SK-N-SH treated with all-trans-retinoic acid at 6 μM for 48 hours (cell line): ENCODE results near the gene XPR1.

Source experiments
- ATAC-seq: fragments of 200-7000 bp; cut with Tn5 transposase; 3 replicates; pipeline ENCODE4 v1.9.1; 2020; ENCODE audit warnings: mild to moderate bottlenecking, moderate library complexity
- ARNTL ChIP-seq: fragments of 450-650 bp; formaldehyde crosslinking; IDR thresholded peaks from 2 replicates; pipeline ENCODE4 v1.5.0; 2020; ENCODE audit warnings: low read depth, mild to moderate bottlenecking, moderate library complexity, borderline replicate concordance
- BACH2 ChIP-seq: fragments of 250-450 bp; sonication (Bioruptor Pico); IDR thresholded peaks from 2 replicates; pipeline ENCODE4 v1.9.0; 2021; ENCODE audit warnings: mild to moderate bottlenecking, borderline replicate concordance
- CSDC2 ChIP-seq: fragments of 250-450 bp; sonication (Bioruptor Pico); IDR thresholded peaks from 2 replicates; pipeline ENCODE4 v1.5.0; 2020; ENCODE audit warnings: mild to moderate bottlenecking, moderate library complexity
- ESRRG ChIP-seq: fragments of 250-450 bp; sonication (Bioruptor Pico); IDR thresholded peaks from 2 replicates; pipeline ENCODE4 v1.6.1; 2021; ENCODE audit warnings: mild to moderate bottlenecking
- GLIS3 ChIP-seq: fragments of 250-450 bp; sonication (Bioruptor Pico); IDR thresholded peaks from 2 replicates; pipeline ENCODE4 v1.5.0; 2020; ENCODE audit warnings: mild to moderate bottlenecking, moderate library complexity
- ISL1 ChIP-seq: fragments of 250-450 bp; sonication (Bioruptor Pico); IDR thresholded peaks from 2 replicates; pipeline ENCODE4 v2.1.2; 2022; ENCODE audit warnings: mild to moderate bottlenecking, moderate library complexity
- OSR1 ChIP-seq: fragments of 250-450 bp; sonication (Bioruptor Pico); IDR thresholded peaks from 2 replicates; pipeline ENCODE4 v1.8.0; 2022; ENCODE audit warnings: moderate library complexity, mild to moderate bottlenecking, inconsistent platforms
- PPARA ChIP-seq: fragments of 250-450 bp; sonication (Bioruptor Pico); IDR thresholded peaks from 2 replicates; pipeline ENCODE4 v1.5.0; 2020; ENCODE audit warnings: mild to moderate bottlenecking, borderline replicate concordance
- RARB ChIP-seq: fragments of 250-450 bp; sonication (Bioruptor Pico); IDR thresholded peaks from 2 replicates; pipeline ENCODE4 v1.8.0; 2021; ENCODE audit warnings: mild to moderate bottlenecking, moderate library complexity
- SNAI2 ChIP-seq: fragments of 250-450 bp; sonication (Bioruptor Pico); IDR thresholded peaks from 2 replicates; pipeline ENCODE4 v1.5.0; 2020; ENCODE audit warnings: mild to moderate bottlenecking, moderate library complexity
- TCF4 ChIP-seq: fragments of 250-450 bp; sonication (Bioruptor Pico); IDR thresholded peaks from 2 replicates; pipeline ENCODE4 v1.8.0; 2021; ENCODE audit warnings: mild to moderate bottlenecking, moderate library complexity, borderline replicate concordance
- TOX ChIP-seq: fragments of 250-450 bp; sonication (Bioruptor Pico); IDR thresholded peaks from 2 replicates; pipeline ENCODE4 v1.8.0; 2021; ENCODE audit warnings: mild to moderate bottlenecking, moderate library complexity, borderline replicate concordance
- ZFP3 ChIP-seq: fragments of 250-450 bp; sonication (Bioruptor Pico); IDR thresholded peaks from 2 replicates; pipeline ENCODE4 v1.5.0; 2020; ENCODE audit warnings: mild to moderate bottlenecking, moderate library complexity
- ZFP30 ChIP-seq: fragments of 450-650 bp; formaldehyde crosslinking; IDR thresholded peaks from 2 replicates; pipeline ENCODE4 v1.5.0; 2022; ENCODE audit warnings: mild to moderate bottlenecking, moderate library complexity
- ZNF565 ChIP-seq: fragments of 450-650 bp; formaldehyde crosslinking; conservative IDR thresholded peaks from 2 replicates; pipeline ENCODE4 v1.5.0; 2020; ENCODE audit warnings: low read depth, mild to moderate bottlenecking, moderate library complexity
- ZNF70 ChIP-seq: fragments of 450-650 bp; formaldehyde crosslinking; IDR thresholded peaks from 2 replicates; pipeline ENCODE4 v1.5.0; 2020; ENCODE audit warnings: mild to moderate bottlenecking, moderate library complexity
- ZNF8 ChIP-seq: fragments of 450-650 bp; formaldehyde crosslinking; IDR thresholded peaks from 2 replicates; pipeline ENCODE4 v1.5.0; 2020; ENCODE audit warnings: mild to moderate bottlenecking, moderate library complexity
- TF ChIP-seq, protein P1 (sequence below): fragments of 250-450 bp; sonication (Bioruptor Pico); IDR thresholded peaks from 2 replicates; pipeline ENCODE4 v1.5.1; 2021; ENCODE audit warnings: mild to moderate bottlenecking, moderate library complexity
- TF ChIP-seq, protein P2 (sequence below): fragments of 250-450 bp; sonication (Bioruptor Pico); IDR thresholded peaks from 2 replicates; pipeline ENCODE4 v1.5.1; 2020; ENCODE audit warnings: low read depth, mild to moderate bottlenecking, moderate library complexity
- TF ChIP-seq, protein P3 (sequence below): fragments of 250-450 bp; sonication (Bioruptor Pico); IDR thresholded peaks from 2 replicates; pipeline ENCODE4 v1.5.0; 2020; ENCODE audit warnings: mild to moderate bottlenecking, moderate library complexity
- TF ChIP-seq, protein P4 (sequence below): fragments of 250-450 bp; sonication (Bioruptor Pico); IDR thresholded peaks from 2 replicates; pipeline ENCODE4 v1.8.0; 2021; ENCODE audit warnings: low read depth, mild to moderate bottlenecking, moderate library complexity, borderline replicate concordance
- TF ChIP-seq, protein P5 (sequence below): fragments of 250-450 bp; sonication (Bioruptor Pico); IDR thresholded peaks from 2 replicates; pipeline ENCODE4 v1.8.0; 2020; ENCODE audit warnings: mild to moderate bottlenecking, moderate library complexity, borderline replicate concordance

The XPR1 gene

DNA sequence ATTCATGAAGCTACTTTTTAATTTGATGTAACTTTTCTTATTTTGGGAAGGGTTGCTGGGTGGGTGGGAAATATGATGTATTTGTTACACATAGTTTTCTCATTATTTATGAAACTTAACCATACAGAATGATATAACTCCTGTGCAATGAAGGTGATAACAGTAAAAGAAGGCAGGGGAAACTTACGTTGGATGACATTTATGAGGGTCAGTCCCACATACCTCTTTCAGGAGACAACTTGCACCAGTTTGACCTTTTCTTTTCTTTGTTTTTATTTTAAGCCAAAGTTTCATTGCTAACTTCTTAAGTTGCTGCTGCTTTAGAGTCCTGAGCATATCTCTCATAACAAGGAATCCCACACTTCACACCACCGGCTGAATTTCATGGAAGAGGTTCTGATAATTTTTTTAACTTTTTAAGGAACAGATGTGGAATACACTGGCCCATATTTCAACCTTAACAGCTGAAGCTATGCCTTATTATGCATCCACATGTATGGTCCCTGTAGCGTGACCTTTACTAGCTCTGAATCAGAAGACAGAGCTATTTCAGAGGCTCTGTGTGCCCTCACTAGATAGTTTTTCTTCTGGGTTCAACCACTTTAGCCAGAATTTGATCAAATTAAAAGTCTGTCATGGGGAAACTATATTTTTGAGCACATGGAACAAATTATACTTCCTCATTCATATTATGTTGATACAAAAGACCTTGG is 252.9 kb downstream of the XPR1 start:
- no peak for ATAC-seq
- TF ChIP-seq ZNF70 (CRISPR knock-in tag) = no peak
- TF ChIP-seq ISL1 (CRISPR knock-in tag) = no peak
- no peak for TF ChIP-seq TCF4
- no peak for TF ChIP-seq CSDC2 (CRISPR knock-in tag)
- TF ChIP-seq ZFP30 (CRISPR knock-in tag) = no peak
- TF ChIP-seq, protein P1, sequence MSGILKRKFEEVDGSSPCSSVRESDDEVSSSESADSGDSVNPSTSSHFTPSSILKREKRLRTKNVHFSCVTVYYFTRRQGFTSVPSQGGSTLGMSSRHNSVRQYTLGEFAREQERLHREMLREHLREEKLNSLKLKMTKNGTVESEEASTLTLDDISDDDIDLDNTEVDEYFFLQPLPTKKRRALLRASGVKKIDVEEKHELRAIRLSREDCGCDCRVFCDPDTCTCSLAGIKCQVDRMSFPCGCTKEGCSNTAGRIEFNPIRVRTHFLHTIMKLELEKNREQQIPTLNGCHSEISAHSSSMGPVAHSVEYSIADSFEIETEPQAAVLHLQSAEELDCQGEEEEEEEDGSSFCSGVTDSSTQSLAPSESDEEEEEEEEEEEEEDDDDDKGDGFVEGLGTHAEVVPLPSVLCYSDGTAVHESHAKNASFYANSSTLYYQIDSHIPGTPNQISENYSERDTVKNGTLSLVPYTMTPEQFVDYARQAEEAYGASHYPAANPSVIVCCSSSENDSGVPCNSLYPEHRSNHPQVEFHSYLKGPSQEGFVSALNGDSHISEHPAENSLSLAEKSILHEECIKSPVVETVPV (CRISPR knock-in tag) = no peak
- TF ChIP-seq ARNTL (CRISPR knock-in tag) = no peak
- no peak for TF ChIP-seq ZFP3 (CRISPR knock-in tag)
- no peak for TF ChIP-seq BACH2 (CRISPR knock-in tag)
- no peak for TF ChIP-seq TOX
- no peak for TF ChIP-seq RARB (CRISPR knock-in tag)

DNA sequence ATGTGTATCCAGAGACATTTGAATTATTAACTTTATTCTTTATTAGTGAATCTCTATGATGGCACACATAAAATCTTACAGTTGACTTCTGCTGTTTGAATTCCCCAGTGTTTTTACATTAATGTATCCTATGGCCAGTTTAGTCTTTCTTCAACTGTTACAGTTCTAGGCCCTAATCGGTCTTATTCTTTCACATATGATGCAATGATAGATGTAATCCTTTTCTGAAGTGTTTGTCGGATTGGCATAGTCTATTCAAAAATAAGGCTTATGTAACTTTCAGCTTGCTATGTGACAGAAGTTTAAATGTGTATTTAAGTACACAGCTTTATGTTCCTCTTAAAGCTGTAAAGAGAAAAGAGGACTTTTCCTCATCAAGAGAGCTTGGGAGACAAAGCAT is 254.5 kb downstream of the XPR1 start:
- ATAC-seq = no peak
- TF ChIP-seq ZFP3 (CRISPR knock-in tag) (no peak), TOX (no peak), PPARA (CRISPR knock-in tag) (no peak), ISL1 (CRISPR knock-in tag) (no peak), BACH2 (CRISPR knock-in tag) (no peak), SNAI2 (CRISPR knock-in tag) (no peak), GLIS3 (CRISPR knock-in tag) (no peak), ZNF565 (CRISPR knock-in tag) (no peak), ARNTL (CRISPR knock-in tag) (no peak), OSR1 (CRISPR knock-in tag) (no peak), CSDC2 (CRISPR knock-in tag) (no peak), ZNF8 (CRISPR knock-in tag) (no peak), RARB (CRISPR knock-in tag) (no peak), ESRRG (CRISPR knock-in tag) (no peak), TCF4 (no peak)
- TF ChIP-seq, protein P2, sequence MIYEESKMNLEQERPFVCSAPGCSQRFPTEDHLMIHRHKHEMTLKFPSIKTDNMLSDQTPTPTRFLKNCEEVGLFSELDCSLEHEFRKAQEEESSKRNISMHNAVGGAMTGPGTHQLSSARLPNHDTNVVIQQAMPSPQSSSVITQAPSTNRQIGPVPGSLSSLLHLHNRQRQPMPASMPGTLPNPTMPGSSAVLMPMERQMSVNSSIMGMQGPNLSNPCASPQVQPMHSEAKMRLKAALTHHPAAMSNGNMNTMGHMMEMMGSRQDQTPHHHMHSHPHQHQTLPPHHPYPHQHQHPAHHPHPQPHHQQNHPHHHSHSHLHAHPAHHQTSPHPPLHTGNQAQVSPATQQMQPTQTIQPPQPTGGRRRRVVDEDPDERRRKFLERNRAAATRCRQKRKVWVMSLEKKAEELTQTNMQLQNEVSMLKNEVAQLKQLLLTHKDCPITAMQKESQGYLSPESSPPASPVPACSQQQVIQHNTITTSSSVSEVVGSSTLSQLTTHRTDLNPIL (CRISPR knock-in tag) = no peak
- TF ChIP-seq, protein P3, sequence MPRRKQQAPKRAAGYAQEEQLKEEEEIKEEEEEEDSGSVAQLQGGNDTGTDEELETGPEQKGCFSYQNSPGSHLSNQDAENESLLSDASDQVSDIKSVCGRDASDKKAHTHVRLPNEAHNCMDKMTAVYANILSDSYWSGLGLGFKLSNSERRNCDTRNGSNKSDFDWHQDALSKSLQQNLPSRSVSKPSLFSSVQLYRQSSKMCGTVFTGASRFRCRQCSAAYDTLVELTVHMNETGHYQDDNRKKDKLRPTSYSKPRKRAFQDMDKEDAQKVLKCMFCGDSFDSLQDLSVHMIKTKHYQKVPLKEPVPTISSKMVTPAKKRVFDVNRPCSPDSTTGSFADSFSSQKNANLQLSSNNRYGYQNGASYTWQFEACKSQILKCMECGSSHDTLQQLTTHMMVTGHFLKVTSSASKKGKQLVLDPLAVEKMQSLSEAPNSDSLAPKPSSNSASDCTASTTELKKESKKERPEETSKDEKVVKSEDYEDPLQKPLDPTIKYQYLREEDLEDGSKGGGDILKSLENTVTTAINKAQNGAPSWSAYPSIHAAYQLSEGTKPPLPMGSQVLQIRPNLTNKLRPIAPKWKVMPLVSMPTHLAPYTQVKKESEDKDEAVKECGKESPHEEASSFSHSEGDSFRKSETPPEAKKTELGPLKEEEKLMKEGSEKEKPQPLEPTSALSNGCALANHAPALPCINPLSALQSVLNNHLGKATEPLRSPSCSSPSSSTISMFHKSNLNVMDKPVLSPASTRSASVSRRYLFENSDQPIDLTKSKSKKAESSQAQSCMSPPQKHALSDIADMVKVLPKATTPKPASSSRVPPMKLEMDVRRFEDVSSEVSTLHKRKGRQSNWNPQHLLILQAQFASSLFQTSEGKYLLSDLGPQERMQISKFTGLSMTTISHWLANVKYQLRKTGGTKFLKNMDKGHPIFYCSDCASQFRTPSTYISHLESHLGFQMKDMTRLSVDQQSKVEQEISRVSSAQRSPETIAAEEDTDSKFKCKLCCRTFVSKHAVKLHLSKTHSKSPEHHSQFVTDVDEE = no peak
- TF ChIP-seq, protein P4, sequence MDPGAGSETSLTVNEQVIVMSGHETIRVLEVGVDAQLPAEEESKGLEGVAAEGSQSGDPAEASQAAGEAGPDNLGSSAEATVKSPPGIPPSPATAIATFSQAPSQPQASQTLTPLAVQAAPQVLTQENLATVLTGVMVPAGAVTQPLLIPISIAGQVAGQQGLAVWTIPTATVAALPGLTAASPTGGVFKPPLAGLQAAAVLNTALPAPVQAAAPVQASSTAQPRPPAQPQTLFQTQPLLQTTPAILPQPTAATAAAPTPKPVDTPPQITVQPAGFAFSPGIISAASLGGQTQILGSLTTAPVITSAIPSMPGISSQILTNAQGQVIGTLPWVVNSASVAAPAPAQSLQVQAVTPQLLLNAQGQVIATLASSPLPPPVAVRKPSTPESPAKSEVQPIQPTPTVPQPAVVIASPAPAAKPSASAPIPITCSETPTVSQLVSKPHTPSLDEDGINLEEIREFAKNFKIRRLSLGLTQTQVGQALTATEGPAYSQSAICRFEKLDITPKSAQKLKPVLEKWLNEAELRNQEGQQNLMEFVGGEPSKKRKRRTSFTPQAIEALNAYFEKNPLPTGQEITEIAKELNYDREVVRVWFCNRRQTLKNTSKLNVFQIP (CRISPR knock-in tag) = no peak
- TF ChIP-seq, protein P1 (CRISPR knock-in tag) = no peak
- TF ChIP-seq, protein P5, sequence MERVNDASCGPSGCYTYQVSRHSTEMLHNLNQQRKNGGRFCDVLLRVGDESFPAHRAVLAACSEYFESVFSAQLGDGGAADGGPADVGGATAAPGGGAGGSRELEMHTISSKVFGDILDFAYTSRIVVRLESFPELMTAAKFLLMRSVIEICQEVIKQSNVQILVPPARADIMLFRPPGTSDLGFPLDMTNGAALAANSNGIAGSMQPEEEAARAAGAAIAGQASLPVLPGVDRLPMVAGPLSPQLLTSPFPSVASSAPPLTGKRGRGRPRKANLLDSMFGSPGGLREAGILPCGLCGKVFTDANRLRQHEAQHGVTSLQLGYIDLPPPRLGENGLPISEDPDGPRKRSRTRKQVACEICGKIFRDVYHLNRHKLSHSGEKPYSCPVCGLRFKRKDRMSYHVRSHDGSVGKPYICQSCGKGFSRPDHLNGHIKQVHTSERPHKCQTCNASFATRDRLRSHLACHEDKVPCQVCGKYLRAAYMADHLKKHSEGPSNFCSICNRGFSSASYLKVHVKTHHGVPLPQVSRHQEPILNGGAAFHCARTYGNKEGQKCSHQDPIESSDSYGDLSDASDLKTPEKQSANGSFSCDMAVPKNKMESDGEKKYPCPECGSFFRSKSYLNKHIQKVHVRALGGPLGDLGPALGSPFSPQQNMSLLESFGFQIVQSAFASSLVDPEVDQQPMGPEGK = no peak
